ENCODE data around the gene LCN6.
"Not testable (repeated sequence)": the region's sequence is repeated elsewhere in the genome, so short reads cannot be mapped to it uniquely, and the experiment has no call there.

The LCN6 gene

GRCh38 chr9:136759001-136759400, 10.7 kb upstream of the LCN6 start:
- DNase-seq, result no peak

- DNase-seq, result no peak
These were observed 9.4 kb upstream of the LCN6 start for GRCh38 chr9:136757751-136758140.

GRCh38 chr9:136757328-136757727, 9.0 kb upstream of the LCN6 start:
- no peak for DNase-seq

GRCh38 chr9:136756836-136757235, 8.5 kb upstream of the LCN6 start:
- DNase-seq, result no peak

GRCh38 chr9:136756134-136756438, 7.8 kb upstream of the LCN6 start:
- no peak for DNase-seq

- not testable (repeated sequence) for DNase-seq
These were observed 7.2 kb upstream of the LCN6 start for GRCh38 chr9:136755302-136756133.

- DNase-seq, result no peak
These were observed 6.4 kb upstream of the LCN6 start for GRCh38 chr9:136754626-136755301.

- no peak for DNase-seq
These were observed 5.8 kb upstream of the LCN6 start for GRCh38 chr9:136754059-136754572.

GRCh38 chr9:136753371-136754058, 5.2 kb upstream of the LCN6 start:
- no peak for DNase-seq

- DNase-seq, result no peak
These were observed 3.5 kb upstream of the LCN6 start for GRCh38 chr9:136751814-136752213.

GRCh38 chr9:136751244-136751643, 2.9 kb upstream of the LCN6 start:
- no peak for DNase-seq

- DNase-seq, result no peak
These were observed 2.2 kb upstream of the LCN6 start for GRCh38 chr9:136750526-136750925.

GRCh38 chr9:136748666-136749611, 614 bp upstream of the LCN6 start:
- DNase-seq, result no peak

GRCh38 chr9:136747161-136748060, 914 bp downstream of the LCN6 start:
- no peak for DNase-seq

- DNase-seq, result no peak
These were observed 1.7 kb downstream of the LCN6 start for GRCh38 chr9:136746621-136747020.

GRCh38 chr9:136746155-136746490, 2.2 kb downstream of the LCN6 start:
- no peak for DNase-seq

- DNase-seq, result no peak
These were observed 2.8 kb downstream of the LCN6 start for GRCh38 chr9:136745389-136746154.

- DNase-seq, result no peak
These were observed 3.6 kb downstream of the LCN6 start for GRCh38 chr9:136744773-136745172.

- no peak for DNase-seq
These were observed 4.6 kb downstream of the LCN6 start for GRCh38 chr9:136743639-136744211.

GRCh38 chr9:136742591-136743391, 5.5 kb downstream of the LCN6 start, which contains the start of gene LCN10:
TSS of gene LCN10 (minus strand) at chr9:136742940. CDS start at chr9:136742903, 37 bp downstream.
- DNase-seq, result no peak
